NB4 (cell line): ENCODE results near the gene PRMT7.

Source experiments
- DNase-seq: peaks from one replicate; pipeline ENCODE4 v3.0.0; 2010; ENCODE audit warnings: low read depth
- H3K4me3 ChIP-seq: one replicate; pipeline ENCODE4 v1.5.1; 2011; ENCODE audit warnings: mild to moderate bottlenecking, low read depth, low read length, moderate library complexity
- MYC ChIP-seq: IDR thresholded peaks from 2 replicates; pipeline ENCODE4 v1.6.1; 2011; ENCODE audit warnings: low read depth, low read length
- POLR2A ChIP-seq: IDR thresholded peaks from 2 replicates; pipeline ENCODE4 v1.6.1; 2011; ENCODE audit warnings: mild to moderate bottlenecking; ENCODE audit not compliant: insufficient read length; ENCODE audit errors: extremely low read depth
- TF ChIP-seq, protein P1 (sequence below): IDR thresholded peaks from 2 replicates; pipeline ENCODE4 v1.6.1; 2011; ENCODE audit warnings: low read depth, low read length
- TF ChIP-seq, protein P2 (sequence below): IDR thresholded peaks from one replicate; pipeline ENCODE4 v1.5.1; 2012; ENCODE audit warnings: low read depth, low read length

Gene PRMT7

DNA sequence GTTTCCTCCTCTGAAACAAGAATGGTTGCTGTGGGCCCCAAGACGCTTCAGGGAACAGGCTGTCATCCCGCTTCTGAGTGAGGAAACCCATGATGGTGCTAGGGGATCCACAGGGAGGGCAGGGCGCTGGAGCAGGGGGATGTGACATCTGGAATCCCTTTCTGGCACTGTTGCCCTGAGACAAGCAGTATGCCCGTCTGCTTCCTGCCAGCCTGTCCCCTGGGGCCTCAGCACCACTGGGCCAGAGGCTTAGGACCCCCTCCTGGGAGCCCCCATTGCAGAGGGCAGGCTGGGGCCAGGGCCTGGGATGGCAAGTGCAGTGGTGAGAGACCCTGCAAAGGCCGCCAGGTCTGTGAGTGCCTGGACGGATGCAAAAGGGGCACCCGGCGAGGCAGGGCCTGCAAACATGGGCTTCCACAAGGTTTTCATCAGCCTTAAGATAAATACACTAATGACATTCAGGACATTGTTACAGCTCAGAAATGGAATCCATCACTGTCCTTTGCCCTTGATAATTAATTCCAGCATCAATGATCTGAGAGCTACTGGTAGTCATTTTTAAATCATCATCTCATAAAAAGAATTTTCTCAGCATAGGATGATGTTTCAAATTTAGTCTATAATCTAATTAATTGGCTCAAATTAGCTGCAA lies 51.6 kb downstream of the PRMT7 start:
- DNase-seq: no peak
- no peak overlapping the region for H3K4me3 ChIP-seq
- no peak for TF ChIP-seq MYC
- TF ChIP-seq, protein P1, sequence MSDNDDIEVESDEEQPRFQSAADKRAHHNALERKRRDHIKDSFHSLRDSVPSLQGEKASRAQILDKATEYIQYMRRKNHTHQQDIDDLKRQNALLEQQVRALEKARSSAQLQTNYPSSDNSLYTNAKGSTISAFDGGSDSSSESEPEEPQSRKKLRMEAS: no peak
- TF ChIP-seq, protein P2, sequence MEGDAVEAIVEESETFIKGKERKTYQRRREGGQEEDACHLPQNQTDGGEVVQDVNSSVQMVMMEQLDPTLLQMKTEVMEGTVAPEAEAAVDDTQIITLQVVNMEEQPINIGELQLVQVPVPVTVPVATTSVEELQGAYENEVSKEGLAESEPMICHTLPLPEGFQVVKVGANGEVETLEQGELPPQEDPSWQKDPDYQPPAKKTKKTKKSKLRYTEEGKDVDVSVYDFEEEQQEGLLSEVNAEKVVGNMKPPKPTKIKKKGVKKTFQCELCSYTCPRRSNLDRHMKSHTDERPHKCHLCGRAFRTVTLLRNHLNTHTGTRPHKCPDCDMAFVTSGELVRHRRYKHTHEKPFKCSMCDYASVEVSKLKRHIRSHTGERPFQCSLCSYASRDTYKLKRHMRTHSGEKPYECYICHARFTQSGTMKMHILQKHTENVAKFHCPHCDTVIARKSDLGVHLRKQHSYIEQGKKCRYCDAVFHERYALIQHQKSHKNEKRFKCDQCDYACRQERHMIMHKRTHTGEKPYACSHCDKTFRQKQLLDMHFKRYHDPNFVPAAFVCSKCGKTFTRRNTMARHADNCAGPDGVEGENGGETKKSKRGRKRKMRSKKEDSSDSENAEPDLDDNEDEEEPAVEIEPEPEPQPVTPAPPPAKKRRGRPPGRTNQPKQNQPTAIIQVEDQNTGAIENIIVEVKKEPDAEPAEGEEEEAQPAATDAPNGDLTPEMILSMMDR: no peak
- TF ChIP-seq POLR2A: no peak

DNA sequence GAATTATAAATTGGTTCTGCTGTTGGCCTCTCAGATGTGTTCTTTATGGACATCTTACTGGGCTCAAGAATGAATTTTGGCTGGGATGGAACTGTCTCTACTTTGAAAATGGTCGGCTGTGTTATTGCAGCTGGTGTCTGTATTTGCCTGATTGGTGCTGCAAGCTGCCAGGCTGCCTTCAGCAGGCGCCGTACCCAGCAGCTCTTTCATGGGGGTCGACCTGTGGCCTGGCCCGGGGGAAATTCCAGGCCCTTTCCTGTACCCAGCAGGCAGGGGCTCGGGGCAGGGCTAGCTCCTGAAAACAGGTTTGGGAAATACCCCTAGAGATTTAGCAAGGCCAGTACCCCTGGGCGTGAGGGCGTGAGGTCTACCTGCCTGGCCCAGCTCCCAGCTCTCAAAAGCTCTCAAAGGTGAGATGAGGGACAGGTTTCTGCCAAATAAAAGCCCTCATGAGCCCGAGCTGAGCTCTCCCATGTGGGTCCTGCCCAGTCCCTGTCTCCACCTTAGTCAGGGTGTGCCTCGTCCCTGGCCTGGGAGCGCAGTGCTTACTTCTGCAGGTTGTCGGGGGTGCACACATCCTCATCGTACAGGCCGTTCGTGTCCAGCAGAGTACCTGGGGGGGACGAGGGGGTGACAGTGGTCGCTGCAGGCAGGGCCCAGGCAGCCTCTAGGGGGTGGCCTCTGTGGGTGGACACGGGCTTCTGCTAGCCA lies 52.3 kb downstream of the PRMT7 start:
- no peak overlapping the region for H3K4me3 ChIP-seq
- TF ChIP-seq POLR2A: no peak
- TF ChIP-seq MYC: no peak
- DNase-seq: no peak

DNA sequence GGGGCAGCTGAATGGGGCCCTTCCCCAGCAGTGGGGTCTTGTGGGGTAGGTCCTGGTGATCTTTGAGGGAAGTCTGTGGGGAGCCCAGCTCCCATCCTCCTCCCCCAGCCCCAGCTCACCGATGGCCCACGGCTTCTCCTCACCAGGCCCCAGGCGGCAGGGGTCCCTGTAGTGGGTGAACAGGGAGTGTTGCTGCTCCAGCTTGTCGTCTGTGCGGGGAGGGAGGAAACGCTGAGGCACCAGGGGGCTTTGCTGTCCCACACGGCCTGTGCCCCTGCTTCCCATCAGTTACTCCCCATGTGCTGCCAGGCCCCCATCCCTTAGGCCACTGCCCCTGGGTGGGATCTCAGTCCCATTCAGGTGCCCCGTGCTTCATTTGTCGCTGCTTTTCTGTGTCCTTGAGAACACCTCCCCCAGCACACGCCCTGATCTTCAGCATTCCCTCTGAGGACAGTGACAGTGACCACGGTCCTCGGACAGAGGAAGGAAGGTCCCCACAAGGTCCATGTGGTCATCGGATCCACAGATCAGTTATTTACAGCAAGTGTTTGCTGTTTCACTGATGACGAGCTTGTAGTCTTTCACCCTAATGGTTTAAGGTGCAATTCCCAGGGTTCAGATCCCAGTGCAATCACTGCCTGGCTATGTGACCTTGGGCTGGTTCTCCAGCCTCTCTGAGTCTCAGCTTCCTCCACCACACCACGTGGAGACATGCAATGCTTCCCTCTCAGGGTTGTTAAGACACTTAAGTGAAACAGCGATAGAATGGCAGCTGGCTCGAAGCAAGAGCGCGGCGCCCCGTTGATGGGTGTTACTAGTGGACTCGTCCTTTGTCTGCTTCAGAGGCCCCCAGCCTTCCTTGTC lies 53.1 kb downstream of the PRMT7 start:
- DNase-seq: no peak

DNA sequence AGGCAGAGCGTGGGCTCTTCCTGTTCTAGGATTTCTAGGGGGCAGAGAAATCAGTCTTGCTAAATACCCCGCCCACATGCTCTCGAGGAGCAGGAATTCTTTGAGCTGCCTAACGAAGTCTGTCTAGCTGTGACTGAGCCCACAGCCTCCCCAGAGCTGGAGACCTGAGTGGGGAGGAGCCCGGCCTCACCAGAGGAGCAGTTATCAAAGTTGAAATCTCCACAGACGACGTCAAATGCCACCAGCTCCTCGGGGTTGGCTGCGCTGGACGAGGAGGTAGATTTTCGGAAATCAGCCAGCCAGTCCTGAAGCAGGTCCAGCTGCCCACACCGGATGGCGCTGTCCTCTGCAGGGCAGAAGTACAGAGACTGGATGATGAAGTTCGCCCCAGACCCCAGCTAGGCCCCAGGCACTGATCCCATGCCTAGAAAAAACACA lies 53.8 kb downstream of the PRMT7 start:
- H3K4me3 ChIP-seq: no peak overlapping the region
- peak; percentile 78 for DNase-seq
- TF ChIP-seq, protein P2: peak; percentile 43
- no peak for TF ChIP-seq POLR2A

More for the DNA sequence above, 53.1 kb downstream of the PRMT7 start:
- TF ChIP-seq MYC (peak; percentile 59; the same call in 1 of the 2 replicates), POLR2A (no peak)
- TF ChIP-seq, protein P1: peak; percentile 65
- H3K4me3 ChIP-seq: no peak overlapping the region

DNA sequence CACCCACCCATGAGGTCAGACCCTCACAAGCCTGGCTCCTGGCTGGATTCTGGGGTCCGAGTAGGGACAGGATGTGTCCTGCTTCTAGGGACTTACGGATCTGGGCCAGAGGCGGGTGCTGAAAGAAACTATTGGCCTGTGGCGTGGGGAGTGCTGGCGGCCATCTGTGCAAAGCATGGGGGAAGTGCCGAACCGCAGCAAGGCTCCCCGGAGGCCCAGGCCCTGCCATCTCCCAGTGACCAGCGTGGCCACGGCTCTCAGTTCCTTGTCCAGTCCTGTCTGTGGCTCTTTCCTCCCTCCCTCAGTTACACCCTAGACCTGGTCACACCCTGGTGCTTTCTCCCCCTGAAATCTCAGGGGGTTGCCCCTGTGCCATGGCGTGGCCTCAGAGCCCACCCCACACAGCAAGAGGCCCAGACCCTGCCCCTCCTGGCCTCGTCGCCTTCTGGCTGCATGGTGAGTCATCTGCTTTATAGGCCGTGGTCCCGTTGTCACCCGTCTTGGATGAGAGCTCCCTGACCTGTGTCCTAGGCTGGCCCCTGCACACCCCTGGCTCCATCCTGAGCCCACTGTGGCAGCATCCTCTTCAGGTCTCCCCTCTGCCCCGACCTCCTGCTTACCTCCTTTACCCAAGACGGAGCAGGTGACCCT lies 54.5 kb downstream of the PRMT7 start:
- no peak overlapping the region for H3K4me3 ChIP-seq
- TF ChIP-seq, protein P1: peak; percentile 55
- TF ChIP-seq MYC (peak; percentile 62), POLR2A (no peak)
- TF ChIP-seq, protein P2: no peak
- DNase-seq: peak; percentile 88

DNA sequence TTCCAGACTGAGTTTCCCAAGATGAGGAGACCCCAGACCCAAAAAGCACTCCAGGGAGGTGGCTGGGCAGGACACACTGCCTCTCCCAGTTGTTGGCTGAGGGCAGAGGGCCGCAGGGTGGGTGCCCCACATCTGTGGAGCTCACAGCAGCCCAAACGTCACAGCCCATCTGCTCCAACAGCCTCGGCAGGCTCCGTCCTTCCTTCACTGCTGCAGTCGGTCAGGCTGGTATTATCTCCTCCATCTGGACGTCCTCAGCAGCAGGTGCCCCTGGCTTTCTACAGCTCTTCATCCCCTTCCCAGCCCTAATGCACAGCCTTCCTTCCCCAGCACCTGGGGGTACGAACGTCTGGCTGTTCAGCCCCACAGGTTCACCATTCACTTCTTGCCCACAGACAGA lies 55.2 kb downstream of the PRMT7 start:
- no peak for DNase-seq
- TF ChIP-seq, protein P2: no peak
- TF ChIP-seq, protein P1: no peak
- TF ChIP-seq MYC: no peak
- TF ChIP-seq POLR2A: no peak
- H3K4me3 ChIP-seq: no peak overlapping the region
